GM12892 (cell line): ENCODE data around the gene VPS8.

Experiments used
- POLR2A ChIP-seq: IDR thresholded peaks from 2 replicates; pipeline ENCODE4 v1.6.1; 2011; ENCODE audit warnings: low read depth, low read length, control low read depth
- POLR2AphosphoS5 ChIP-seq: IDR thresholded peaks from 2 replicates; pipeline ENCODE4 v1.6.1; 2011; ENCODE audit warnings: low read depth, low read length, control low read depth

- TF ChIP-seq POLR2A, result no peak
- TF ChIP-seq POLR2AphosphoS5, result no peak
Measured at GRCh38 chr3:184765047-184765729, 46.8 kb upstream of the VPS8 start.
